Aorta (tissue), 5 donors: ENCODE results near the gene RIOK3. TPM values are rescaled to one million over a fixed set of nuclear protein-coding genes. Genes with fewer than 3 reads are reported as not detected.
"Not testable (repeated sequence)": the region's sequence is repeated elsewhere in the genome, so short reads cannot be mapped to it uniquely, and the experiment has no call there.

Source experiments
- ATAC-seq: fragments of 200-7000 bp; cut with Tn5 transposase; one replicate; pipeline ENCODE4 v1.9.1; 2022; ENCODE audit warnings: moderate library complexity; ENCODE audit not compliant: low FRiP score
- DNase-seq, 2 donors: peaks; one replicate each; pipeline ENCODE4 v3.0.0-alpha.2; 2020
- H3K27ac ChIP-seq, 2 donors: one replicate each; pipeline ENCODE4 v1.5.1; 2013; ENCODE audit warnings: low read length in 2 of 2, mild to moderate bottlenecking in 2 of 2, moderate library complexity in 2 of 2, control low read depth in 1 of 2, inconsistent platforms in 1 of 2, low read depth in 1 of 2
- H3K27me3 ChIP-seq, 2 donors: one replicate each; pipeline ENCODE4 v1.6.1; 2013; ENCODE audit warnings: control low read depth in 1 of 2, low read length in 1 of 2, mild to moderate bottlenecking in 1 of 2, moderate library complexity in 1 of 2; ENCODE audit not compliant: insufficient read depth in 2 of 2, control insufficient read depth in 1 of 2
- H3K36me3 ChIP-seq, 2 donors: one replicate each; pipeline ENCODE4 v1.6.1; 2013; ENCODE audit warnings: control low read depth in 1 of 2, low read length in 1 of 2, mild to moderate bottlenecking in 1 of 2; ENCODE audit not compliant: insufficient read depth in 2 of 2, control insufficient read depth in 1 of 2
- H3K4me1 ChIP-seq, 2 donors: one replicate each; pipeline ENCODE4 v1.6.1; 2013; ENCODE audit warnings: low read length in 2 of 2, control low read depth in 1 of 2, mild to moderate bottlenecking in 1 of 2, moderate library complexity in 1 of 2; ENCODE audit not compliant: insufficient read depth in 2 of 2, control insufficient read depth in 1 of 2
- H3K4me3 ChIP-seq, 2 donors: one replicate each; pipeline ENCODE4 v1.5.1; 2013; ENCODE audit warnings: low read length in 2 of 2, control low read depth in 1 of 2, mild to moderate bottlenecking in 1 of 2
- H3K9me3 ChIP-seq: one replicate; pipeline ENCODE4 v1.6.1; 2013; ENCODE audit warnings: mild to moderate bottlenecking, low read length; ENCODE audit not compliant: control insufficient read depth
- WGBS, 2 donors: extraction: QIAGEN DNeasy Blood & Tissue Kit; methylation state at CpG; one replicate each; pipeline ENCODE4 v1.1.7; 2013; 5-methylcytosine and 5-hydroxymethylcytosine counted together
- intact Hi-C, 2 donors: fragments of 100-400 bp; cut with DNase I; formaldehyde crosslinking; loops; one replicate each; pipeline versions ENCODE4 v1.14.2 to v1.15.0; 2022
- polyA plus RNA-seq, 2 donors: library from polyadenylated mRNA; stranded (reverse); fragments of 200-250 nt; gene quantifications; one replicate each; pipeline ENCODE4 v1.2.3, GENCODE V29; 2013
- total RNA-seq, 2 donors: library from RNA; stranded (reverse); fragmentation: NEBNext Ultra II Directional; extraction: Animal tissue kit (Norgen Biotek cat#: 25700); gene quantifications; one replicate each; pipeline ENCODE4 v1.2.1, GENCODE V29; 2021
- donor health status: healthy with polysubstance abuse.
- donor health status: Bipolar disorder and iron deficiency.
- donor health status: DM: no; HTN: no; CAD: no.
- donor health status: DM: no; HTN: no; CAD: no.
- donor health status: DM: yes; HTN: yes; CAD: no.

Gene RIOK3
- total and polyA plus RNA-seq, 4 donors = 43.0 to 66.5 (median 59.4) TPM

GRCh38 chr18:23506393-23506792 lies 53.3 kb downstream of the RIOK3 start:
- H3K27me3 ChIP-seq = no peaks in the 10 kb centered on the region
- H3K36me3 ChIP-seq = peaks cover 0 to 5% of the 10 kb centered on the region in 2 donors
- H3K4me3 ChIP-seq = no peak overlapping the region
- no peaks in the 10 kb centered on the region for H3K4me1 ChIP-seq
- H3K9me3 ChIP-seq = no peaks in the 10 kb centered on the region
- 76 to 82% methylated on average over 6 of the region's 6 CpGs for WGBS, 2 donors
- ATAC-seq (no peak), DNase-seq (no peak)
- intact Hi-C loops = no loop called here
- H3K27ac ChIP-seq = no peak overlapping the region

DNA sequence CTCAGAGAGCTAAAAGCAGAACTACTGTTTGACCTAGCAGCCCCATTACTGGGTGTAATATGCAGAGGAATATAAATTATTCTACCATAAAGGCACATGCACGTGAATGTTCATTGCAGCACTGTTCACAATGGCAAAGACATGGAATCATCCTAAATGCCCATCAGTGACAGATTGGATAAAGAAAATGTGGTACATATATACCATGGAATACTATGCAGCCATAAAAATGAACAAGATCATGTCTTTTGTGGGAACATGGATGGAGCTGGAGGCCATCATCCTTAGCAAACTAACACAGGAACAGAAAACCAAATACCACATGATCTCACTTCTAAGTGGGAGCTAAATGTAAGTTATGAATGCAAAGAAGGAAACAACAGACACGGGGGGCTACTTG lies 57.8 kb downstream of the RIOK3 start:
- 86 to 99% methylated on average over 2 of the region's 2 CpGs for WGBS, 2 donors
- intact Hi-C loops = loop anchor here in 1 of 2 donors (10.0 kb wide), 1 partner anchor 304 kb away; no protein-coding TSS in a partner anchor
- not testable (repeated sequence) for ATAC-seq, H3K36me3 ChIP-seq, H3K9me3 ChIP-seq, H3K4me1 ChIP-seq, H3K4me3 ChIP-seq, DNase-seq, H3K27ac ChIP-seq, H3K27me3 ChIP-seq

DNA sequence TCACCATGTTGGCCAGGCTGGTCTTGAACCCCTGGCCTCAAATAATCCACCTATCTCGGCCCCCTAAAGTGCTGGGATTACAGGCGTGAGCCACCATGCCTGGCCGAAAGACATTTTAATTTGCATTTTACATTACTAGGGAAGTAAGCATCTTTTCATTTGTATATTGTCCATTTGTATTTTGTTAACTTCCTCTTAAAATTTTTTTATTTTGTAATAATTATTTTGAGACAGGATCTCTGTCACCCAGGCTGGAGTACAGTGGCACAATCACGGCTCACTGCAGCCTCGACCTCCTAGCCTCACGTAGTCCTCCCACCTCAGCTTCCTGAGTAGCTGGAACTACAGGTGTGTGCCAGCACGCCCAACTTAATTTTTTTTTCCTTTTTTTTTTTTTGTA lies 59.1 kb downstream of the RIOK3 start:
- not testable (repeated sequence) for H3K4me1 ChIP-seq, H3K4me3 ChIP-seq, H3K9me3 ChIP-seq, H3K27me3 ChIP-seq, H3K27ac ChIP-seq, H3K36me3 ChIP-seq, ATAC-seq, DNase-seq
- intact Hi-C loops = loop anchor here in 1 of 2 donors (10.0 kb wide), 1 partner anchor 303 kb away; no protein-coding TSS in a partner anchor
- WGBS, 2 donors = 92% methylated on average over 7 of the region's 7 CpGs

DNA sequence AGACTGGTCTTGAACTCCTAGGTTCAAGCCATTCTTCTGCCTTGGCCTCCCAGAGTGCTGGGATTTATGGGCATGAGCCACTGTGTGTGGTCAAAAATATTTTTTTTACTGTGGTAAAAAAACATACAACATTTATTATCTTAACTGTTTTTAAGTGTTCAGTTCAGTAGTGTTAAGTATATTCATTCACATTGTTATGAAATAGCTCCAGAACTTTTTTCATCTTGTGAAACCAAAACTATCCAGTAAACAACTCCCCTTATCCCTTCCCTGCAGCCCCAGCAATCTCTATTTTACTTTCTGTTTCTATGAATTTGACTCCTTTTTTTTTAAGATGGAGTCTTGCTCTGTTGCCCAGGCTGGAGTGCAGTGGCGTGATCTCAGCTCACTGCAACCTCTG lies 59.6 kb downstream of the RIOK3 start:
- Histone ChIP-seq H3K36me3 (peaks cover 0 to 5% of the 10 kb centered on the region in 2 donors), H3K27me3 (no peaks in the 10 kb centered on the region), H3K4me1 (no peaks in the 10 kb centered on the region), H3K9me3 (no peaks in the 10 kb centered on the region), H3K27ac (no peak overlapping the region), H3K4me3 (no peak overlapping the region)
- DNase-seq = no peak
- ATAC-seq = no peak
- 95 to 100% methylated on average over 1 of the region's 1 CpG for WGBS, 2 donors
- intact Hi-C loops = loop anchor here in 1 of 2 donors (10.0 kb wide), 1 partner anchor 302 kb away; no protein-coding TSS in a partner anchor

- no peaks in the 10 kb centered on the region for H3K27me3 ChIP-seq
- no peak overlapping the region for H3K4me3 ChIP-seq
- peaks cover 0 to 5% of the 10 kb centered on the region in 2 donors for H3K36me3 ChIP-seq
- WGBS, 2 donors = 45% methylated on average over 17 of the region's 17 CpGs
- H3K27ac ChIP-seq = no peak overlapping the region
- ATAC-seq (peak; percentile 94), DNase-seq (peak; percentile 83 to 84)
- H3K4me1 ChIP-seq = no peaks in the 10 kb centered on the region
- H3K9me3 ChIP-seq = no peaks in the 10 kb centered on the region
- intact Hi-C loops = loop anchor here (5.0 to 10.0 kb wide), 2 partner anchors 71 to 299 kb away; partner anchors contain the start of gene NPC1 (in 2 of the 2)
These were observed 62.9 kb downstream of the RIOK3 start for GRCh38 chr18:23515911-23516546.

GRCh38 chr18:23519734-23520133 lies 66.6 kb downstream of the RIOK3 start:
- Histone ChIP-seq H3K4me1 (no peaks in the 10 kb centered on the region), H3K27me3 (no peaks in the 10 kb centered on the region), H3K36me3 (peaks cover 0 to 8% of the 10 kb centered on the region in 2 donors), H3K4me3 (no peak overlapping the region), H3K9me3 (no peaks in the 10 kb centered on the region), H3K27ac (no peak overlapping the region)
- intact Hi-C loops = loop anchor here (5.0 to 10.0 kb wide), 2 partner anchors 68 to 295 kb away; partner anchors contain the start of gene NPC1 (in 2 of the 2)
- WGBS, 2 donors = 85 to 93% methylated on average over 4 of the region's 4 CpGs
- no peak for DNase-seq
- no peak for ATAC-seq

DNA sequence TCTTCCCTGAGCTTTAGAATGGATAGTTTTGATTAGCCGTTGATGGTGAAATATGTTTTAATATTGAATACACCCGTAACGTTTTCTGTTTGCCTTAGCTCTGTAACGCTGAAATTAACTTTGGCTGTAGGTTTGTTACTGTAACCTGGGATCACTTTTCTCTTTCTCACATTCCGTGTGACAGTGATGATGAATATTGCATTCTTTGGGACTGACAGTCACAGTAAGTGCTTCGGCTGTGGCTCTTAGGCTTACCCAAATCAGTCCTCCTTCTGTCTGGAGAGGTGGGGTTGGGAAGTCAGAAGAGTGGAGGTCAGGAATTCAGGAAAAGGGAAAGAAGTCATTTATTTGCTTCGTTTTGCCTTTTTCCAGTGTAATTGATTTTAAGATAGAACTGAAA lies 68.2 kb downstream of the RIOK3 start:
- intact Hi-C loops = loop anchor here in 1 of 2 donors (10.0 kb wide), 1 partner anchor 294 kb away; no protein-coding TSS in a partner anchor
- ATAC-seq (no peak), DNase-seq (no peak)
- no peaks in the 10 kb centered on the region for H3K4me1 ChIP-seq
- H3K27me3 ChIP-seq = no peaks in the 10 kb centered on the region
- no peaks in the 10 kb centered on the region for H3K9me3 ChIP-seq
- no peak overlapping the region for H3K4me3 ChIP-seq
- WGBS, 2 donors = 28 to 46% methylated on average over 7 of the region's 7 CpGs
- peaks cover 5 to 11% of the 10 kb centered on the region in 2 donors for H3K36me3 ChIP-seq
- H3K27ac ChIP-seq = no peak overlapping the region

- peak in 1 of 2 donors; percentile 31 for DNase-seq
- peaks cover 9 to 16% of the 10 kb centered on the region in 2 donors for H3K36me3 ChIP-seq
- ATAC-seq = no peak
- no peaks in the 10 kb centered on the region for H3K27me3 ChIP-seq
- no peaks in the 10 kb centered on the region for H3K9me3 ChIP-seq
- intact Hi-C loops = loop anchor here in 1 of 2 donors (10.0 kb wide), 1 partner anchor 293 kb away; no protein-coding TSS in a partner anchor
- no peaks in the 10 kb centered on the region for H3K4me1 ChIP-seq
- H3K4me3 ChIP-seq = no peak overlapping the region
- WGBS, 2 donors = 55 to 60% methylated on average over 7 of the region's 7 CpGs
- peak overlapping the region in 1 of 2 donors; percentile 22 for H3K27ac ChIP-seq
These were observed 68.8 kb downstream of the RIOK3 start for GRCh38 chr18:23521907-23522306.
